GM23248 (cell line): ENCODE measurements around the gene CST9L. TPM values are rescaled to one million over a fixed set of nuclear protein-coding genes. Genes with fewer than 3 reads are reported as not detected.

Experiments used
- DNase-seq: peaks from one replicate; pipeline ENCODE4 v3.0.0-alpha.2; 2015
- H2AFZ ChIP-seq: fragments of 200-600 bp; sonication (generic); 2 replicates; pipeline ENCODE4 v1.6.1; 2016; ENCODE audit warnings: antibody characterized with exemption
- H3F3A ChIP-seq: fragments of 200-600 bp; sonication (generic); 2 replicates; pipeline ENCODE4 v1.6.1; 2016; ENCODE audit warnings: mild to moderate bottlenecking, antibody characterized with exemption, mixed run types; ENCODE audit not compliant: insufficient read depth
- H3K27ac ChIP-seq: fragments of 200-600 bp; sonication (generic); 2 replicates; pipeline ENCODE4 v1.5.1; 2016; ENCODE audit warnings: mild to moderate bottlenecking
- H3K27me3 ChIP-seq: fragments of 200-600 bp; sonication (generic); replicated peaks from 2 replicates; pipeline ENCODE4 v1.6.1; 2016; ENCODE audit warnings: mild to moderate bottlenecking; ENCODE audit not compliant: insufficient read depth
- H3K36me3 ChIP-seq: fragments of 200-600 bp; sonication (generic); 2 replicates; pipeline ENCODE4 v1.6.1; 2016; ENCODE audit warnings: low read depth, mild to moderate bottlenecking
- H3K4me1 ChIP-seq: fragments of 200-600 bp; sonication (generic); 2 replicates; pipeline ENCODE4 v1.6.1; 2016; ENCODE audit warnings: mild to moderate bottlenecking; ENCODE audit not compliant: insufficient read depth
- H3K4me2 ChIP-seq: fragments of 200-600 bp; sonication (generic); one replicate; pipeline ENCODE4 v1.6.1; 2016; ENCODE audit warnings: mild to moderate bottlenecking; ENCODE audit not compliant: unreplicated experiment
- H3K4me3 ChIP-seq: fragments of 200-600 bp; sonication (generic); 2 replicates; pipeline ENCODE4 v1.5.1; 2016; ENCODE audit warnings: mild to moderate bottlenecking
- H3K79me2 ChIP-seq: fragments of 200-600 bp; sonication (generic); 2 replicates; pipeline ENCODE4 v1.6.1; 2016; ENCODE audit warnings: mild to moderate bottlenecking; ENCODE audit not compliant: insufficient read depth
- H3K9ac ChIP-seq: fragments of 200-600 bp; sonication (generic); 2 replicates; pipeline ENCODE4 v1.6.1; 2016; ENCODE audit warnings: mild to moderate bottlenecking
- H3K9me2 ChIP-seq: fragments of 200-600 bp; sonication (generic); 2 replicates; pipeline ENCODE4 v1.6.1; 2016; ENCODE audit warnings: mixed run types, mild to moderate bottlenecking, moderate library complexity; ENCODE audit not compliant: insufficient read depth
- H3K9me3 ChIP-seq: fragments of 200-600 bp; sonication (generic); one replicate; pipeline ENCODE4 v1.6.1; 2017; ENCODE audit warnings: low read depth
- H4K20me1 ChIP-seq: fragments of 200-600 bp; sonication (generic); 2 replicates; pipeline ENCODE4 v1.6.0; 2016; ENCODE audit not compliant: insufficient read depth
- EZH2phosphoT487 ChIP-seq: fragments of 200-600 bp; sonication (generic); IDR thresholded peaks from 2 replicates; pipeline ENCODE4 v1.6.1; 2018; ENCODE audit warnings: antibody characterized with exemption, moderate library complexity, mild to moderate bottlenecking, low read depth; ENCODE audit not compliant: insufficient read depth
- WGBS, 2 experiments: methylation state at CpG; one replicate each; pipeline ENCODE4 v1.1.6; 2015 to 2017; ENCODE audit warnings: low lambda C conversion rate in 2 of 2, low coverage in 1 of 2; ENCODE audit errors: missing lambda C conversion rate in 2 of 2; 5-methylcytosine and 5-hydroxymethylcytosine counted together
- in situ Hi-C: fragments of 300-500 bp; cut with MboI; formaldehyde crosslinking; loops from 2 replicates; pipeline ENCODE4 v1.15.0; 2020
- polyA plus RNA-seq: library from polyadenylated mRNA; unstranded; fragments of >200 nt; fragmentation: Nextera tagmentation; extraction: Ambion mirVana; gene quantifications from 2 replicates; pipeline ENCODE4 v1.2.1, GENCODE V29; 2016
- total RNA-seq: library from RNA; depleted of rRNA; stranded (reverse); fragments of >200 nt; shearing (Covaris generic); gene quantifications from 2 replicates; pipeline ENCODE4 v1.2.3, GENCODE V29; 2014; rRNA removed

The CST9L gene
- total and polyA plus RNA-seq, 2 experiments from 2014 or later = not detected

GRCh38 chr20:23514848-23515247 lies 53.4 kb downstream of the CST9L start:
- Histone ChIP-seq H3K27me3 (no peaks in the 10 kb centered on the region; the same call in 1 of the 2 replicates), H2AFZ (no peak overlapping the region), H3K4me3 (no peak overlapping the region), H3K27ac (no peak overlapping the region), H3K4me1 (no peaks in the 10 kb centered on the region), H3F3A (no peaks in the 10 kb centered on the region), H4K20me1 (no peaks in the 10 kb centered on the region), H3K79me2 (no peaks in the 10 kb centered on the region), H3K4me2 (no peak overlapping the region), H3K9me3 (no peaks in the 10 kb centered on the region), H3K9me2 (no peaks in the 10 kb centered on the region), H3K9ac (no peak overlapping the region), H3K36me3 (no peaks in the 10 kb centered on the region)
- no peak for DNase-seq
- 0 to 5% methylated on average over 1 of the region's 1 CpG for WGBS, 2 experiments
- in situ Hi-C loops = no loop called here
- TF ChIP-seq EZH2phosphoT487 = no peak

Other genes with a start within 250 kb of the CST9L start
- gene NXT1, start 217.7 kb downstream of the CST9L start, total RNA-seq = 31.5 and 31.7 TPM in 2 replicates
- 28.5 and 29.8 TPM in 2 replicates for gene NXT1, start 217.7 kb downstream of the CST9L start, polyA plus RNA-seq
- gene GZF1, start 206.3 kb downstream of the CST9L start, total RNA-seq = 11.0 and 12.3 TPM in 2 replicates
- gene GZF1, start 206.3 kb downstream of the CST9L start, polyA plus RNA-seq = 5.9 and 6.3 TPM in 2 replicates
- gene NAPB, start 147.0 kb downstream of the CST9L start, total RNA-seq = 8.1 and 9.9 TPM in 2 replicates
- 5.4 and 5.9 TPM in 2 replicates for gene NAPB, start 147.0 kb downstream of the CST9L start, polyA plus RNA-seq
- gene CSTL1, start 128.8 kb downstream of the CST9L start, total RNA-seq = not detected in 2 replicates
- not detected in 2 replicates for gene CSTL1, start 128.8 kb downstream of the CST9L start, polyA plus RNA-seq
- not detected in 2 replicates for gene CST11, start 115.6 kb downstream of the CST9L start, total RNA-seq
- gene CST11, start 115.6 kb downstream of the CST9L start, polyA plus RNA-seq = not detected in 2 replicates
- not detected in 2 replicates for gene CST8, start 77.4 kb downstream of the CST9L start, total RNA-seq
- not detected in 2 replicates for gene CST8, start 77.4 kb downstream of the CST9L start, polyA plus RNA-seq
- not detected in 2 replicates for gene CST9, start 37.4 kb upstream of the CST9L start, total RNA-seq
- gene CST9, start 37.4 kb upstream of the CST9L start, polyA plus RNA-seq = not detected in 2 replicates
- 396 and 478 TPM in 2 replicates for gene CST3, start 69.5 kb upstream of the CST9L start, total RNA-seq
- 782 and 784 TPM in 2 replicates for gene CST3, start 69.5 kb upstream of the CST9L start, polyA plus RNA-seq
- gene CST4, start 120.6 kb upstream of the CST9L start, total RNA-seq = not detected in 2 replicates
- not detected in 2 replicates for gene CST4, start 120.6 kb upstream of the CST9L start, polyA plus RNA-seq
- not detected in 2 replicates for gene CST1, start 182.5 kb upstream of the CST9L start, total RNA-seq
- gene CST1, start 182.5 kb upstream of the CST9L start, polyA plus RNA-seq = not detected in 2 replicates